Neutrophil (primary cell): Measurements from ENCODE around the gene ETS1.
A peak's percentile ranks its signal among the peaks of the same experiment; 100 is the strongest.

Experiments
- H3K27ac ChIP-seq: fragments of 200-600 bp; sonication (generic); 2 replicates; pipeline ENCODE4 v1.5.1; 2016; ENCODE audit warnings: mild to moderate bottlenecking, moderate library complexity
- H3K27me3 ChIP-seq: fragments of 200-600 bp; sonication (generic); 2 replicates; pipeline ENCODE4 v1.6.0; 2016; ENCODE audit warnings: mild to moderate bottlenecking
- H3K36me3 ChIP-seq: fragments of 200-600 bp; sonication (generic); 2 replicates; pipeline ENCODE4 v1.5.1; 2017
- H3K4me1 ChIP-seq, 2 experiments: fragments of 200-600 bp in 1 of 2; sonication (generic) in 1 of 2; 1 replicate in 1 of 2; 2 replicates in 1 of 2; pipeline versions ENCODE4 v1.5.1 to v1.6.1; 2013 to 2016; ENCODE audit warnings: low read depth in 1 of 2, low read length in 1 of 2, mild to moderate bottlenecking in 1 of 2, moderate library complexity in 1 of 2; ENCODE audit not compliant: control insufficient read depth in 1 of 2, insufficient read depth in 1 of 2
- H3K4me3 ChIP-seq, 2 experiments: fragments of 200-600 bp in 1 of 2; sonication (generic) in 1 of 2; 1 replicate in 1 of 2; 2 replicates in 1 of 2; pipeline ENCODE4 v1.5.1; 2013 to 2016; ENCODE audit warnings: low read depth in 1 of 2, low read length in 1 of 2, mild to moderate bottlenecking in 1 of 2, moderate library complexity in 1 of 2
- H3K9me3 ChIP-seq: fragments of 200-600 bp; sonication (generic); 2 replicates; pipeline ENCODE4 v1.5.1; 2016
- TF ChIP-seq, protein P1 (sequence below): fragments of 200-600 bp; sonication (generic); IDR thresholded peaks from 2 replicates; pipeline ENCODE4 v1.5.1; 2016; ENCODE audit warnings: antibody characterized with exemption

Gene ETS1

DNA sequence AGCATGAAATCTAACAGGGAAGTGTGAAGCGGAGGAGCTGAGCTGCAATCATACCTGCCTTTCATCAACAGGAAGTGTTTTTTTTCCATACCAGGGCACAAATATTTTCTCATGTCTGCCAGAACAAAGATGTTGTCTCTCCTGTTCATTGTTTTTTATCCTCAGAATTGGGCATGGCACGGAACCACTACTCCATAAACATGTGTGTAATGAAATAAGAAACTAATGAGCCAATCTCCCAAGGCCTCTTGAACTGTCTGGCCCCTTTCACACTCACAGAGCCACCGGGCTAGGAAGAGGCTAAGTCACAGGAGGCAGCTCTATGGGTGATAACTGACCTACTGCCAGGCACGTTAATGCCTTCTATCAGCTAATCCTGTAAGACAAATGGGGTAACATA lies 124.4 kb downstream of the ETS1 start:
- Histone ChIP-seq H3K4me1 (peaks cover 14 to 16% of the 10 kb centered on the region in 2 experiments), H3K27ac (peak overlapping the region; percentile 83)

DNA sequence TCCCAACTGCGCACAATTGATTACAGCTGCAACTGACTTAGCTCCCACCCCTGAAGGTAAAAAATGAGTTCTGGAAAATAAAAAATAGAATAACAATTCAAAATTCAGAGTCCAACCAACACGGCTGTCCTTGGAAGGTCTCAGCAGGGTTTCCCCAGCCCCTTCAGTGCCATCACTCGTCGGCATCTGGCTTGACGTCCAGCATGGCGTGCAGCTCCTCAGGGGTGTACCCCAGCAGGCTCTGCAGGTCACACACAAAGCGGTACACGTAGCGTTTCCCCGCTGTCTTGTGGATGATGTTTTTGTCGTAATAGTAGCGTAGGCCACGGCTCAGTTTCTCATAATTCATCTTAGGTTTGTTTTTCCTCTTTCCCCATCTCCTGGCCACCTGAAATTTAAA lies 125.2 kb downstream of the ETS1 start:
- H3K27me3 ChIP-seq: no peaks in the 10 kb centered on the region
- no peaks in the 10 kb centered on the region for H3K9me3 ChIP-seq
- peak overlapping the region; percentile 83 for H3K27ac ChIP-seq
- H3K4me1 ChIP-seq: peaks cover 13 to 15% of the 10 kb centered on the region in 2 experiments
- peaks cover 81% of the 10 kb centered on the region for H3K36me3 ChIP-seq
- TF ChIP-seq, protein P1, sequence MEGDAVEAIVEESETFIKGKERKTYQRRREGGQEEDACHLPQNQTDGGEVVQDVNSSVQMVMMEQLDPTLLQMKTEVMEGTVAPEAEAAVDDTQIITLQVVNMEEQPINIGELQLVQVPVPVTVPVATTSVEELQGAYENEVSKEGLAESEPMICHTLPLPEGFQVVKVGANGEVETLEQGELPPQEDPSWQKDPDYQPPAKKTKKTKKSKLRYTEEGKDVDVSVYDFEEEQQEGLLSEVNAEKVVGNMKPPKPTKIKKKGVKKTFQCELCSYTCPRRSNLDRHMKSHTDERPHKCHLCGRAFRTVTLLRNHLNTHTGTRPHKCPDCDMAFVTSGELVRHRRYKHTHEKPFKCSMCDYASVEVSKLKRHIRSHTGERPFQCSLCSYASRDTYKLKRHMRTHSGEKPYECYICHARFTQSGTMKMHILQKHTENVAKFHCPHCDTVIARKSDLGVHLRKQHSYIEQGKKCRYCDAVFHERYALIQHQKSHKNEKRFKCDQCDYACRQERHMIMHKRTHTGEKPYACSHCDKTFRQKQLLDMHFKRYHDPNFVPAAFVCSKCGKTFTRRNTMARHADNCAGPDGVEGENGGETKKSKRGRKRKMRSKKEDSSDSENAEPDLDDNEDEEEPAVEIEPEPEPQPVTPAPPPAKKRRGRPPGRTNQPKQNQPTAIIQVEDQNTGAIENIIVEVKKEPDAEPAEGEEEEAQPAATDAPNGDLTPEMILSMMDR: no peak
- no peak overlapping the region for H3K4me3 ChIP-seq

More for the DNA sequence above, 124.4 kb downstream of the ETS1 start:
- Histone ChIP-seq H3K4me3 (no peak overlapping the region), H3K27me3 (no peaks in the 10 kb centered on the region), H3K36me3 (peaks cover 80% of the 10 kb centered on the region), H3K9me3 (no peaks in the 10 kb centered on the region)
- TF ChIP-seq, protein P1: no peak

DNA sequence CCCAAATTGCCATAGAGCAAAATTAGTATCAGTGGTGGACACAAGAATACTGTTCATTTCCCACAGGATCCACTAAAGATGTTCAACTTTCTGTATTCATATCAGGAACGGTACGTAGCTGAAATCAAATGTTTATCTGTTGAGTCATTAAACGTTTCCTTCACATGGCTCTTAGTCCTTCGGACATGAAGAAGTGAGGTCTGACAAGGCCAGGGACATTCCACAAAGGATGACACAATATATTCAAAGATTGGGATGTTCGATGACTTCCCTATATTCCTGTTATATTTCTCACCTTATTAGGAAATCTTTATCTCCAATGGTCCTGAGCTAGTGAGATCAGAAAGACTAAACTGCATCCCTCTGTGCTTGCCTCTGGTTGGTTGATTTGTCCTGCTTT lies 129.0 kb downstream of the ETS1 start:
- Histone ChIP-seq H3K27me3 (no peaks in the 10 kb centered on the region), H3K4me3 (no peak overlapping the region), H3K36me3 (peaks cover 68% of the 10 kb centered on the region), H3K27ac (no peak overlapping the region), H3K4me1 (peaks cover 12% of the 10 kb centered on the region in 2 experiments), H3K9me3 (no peaks in the 10 kb centered on the region)
- TF ChIP-seq, protein P1: no peak

DNA sequence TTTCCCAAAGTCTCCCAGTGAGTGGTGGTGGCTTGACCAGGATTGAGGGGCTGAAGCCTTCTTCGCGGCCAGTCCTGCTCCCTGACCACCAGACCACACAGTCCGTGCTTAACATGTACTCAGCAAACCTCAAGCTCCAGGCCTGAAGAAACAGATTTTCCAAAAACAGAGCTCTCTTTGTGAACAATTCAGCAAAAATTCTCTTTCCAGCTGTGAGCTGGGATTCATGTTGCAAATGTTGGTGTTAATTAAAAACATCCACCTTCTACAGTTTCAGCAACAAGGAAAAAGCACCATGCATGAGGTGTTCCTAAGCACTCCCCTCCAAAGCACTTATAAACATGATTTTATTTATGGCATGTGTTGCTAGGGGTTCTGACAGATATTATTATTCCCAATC lies 129.5 kb downstream of the ETS1 start:
- H3K27ac ChIP-seq: no peak overlapping the region
- H3K27me3 ChIP-seq: no peaks in the 10 kb centered on the region
- H3K36me3 ChIP-seq: peaks cover 68% of the 10 kb centered on the region
- TF ChIP-seq, protein P1: no peak
- no peak overlapping the region for H3K4me3 ChIP-seq
- H3K4me1 ChIP-seq: peaks cover 7% of the 10 kb centered on the region in 2 experiments
- H3K9me3 ChIP-seq: no peaks in the 10 kb centered on the region

DNA sequence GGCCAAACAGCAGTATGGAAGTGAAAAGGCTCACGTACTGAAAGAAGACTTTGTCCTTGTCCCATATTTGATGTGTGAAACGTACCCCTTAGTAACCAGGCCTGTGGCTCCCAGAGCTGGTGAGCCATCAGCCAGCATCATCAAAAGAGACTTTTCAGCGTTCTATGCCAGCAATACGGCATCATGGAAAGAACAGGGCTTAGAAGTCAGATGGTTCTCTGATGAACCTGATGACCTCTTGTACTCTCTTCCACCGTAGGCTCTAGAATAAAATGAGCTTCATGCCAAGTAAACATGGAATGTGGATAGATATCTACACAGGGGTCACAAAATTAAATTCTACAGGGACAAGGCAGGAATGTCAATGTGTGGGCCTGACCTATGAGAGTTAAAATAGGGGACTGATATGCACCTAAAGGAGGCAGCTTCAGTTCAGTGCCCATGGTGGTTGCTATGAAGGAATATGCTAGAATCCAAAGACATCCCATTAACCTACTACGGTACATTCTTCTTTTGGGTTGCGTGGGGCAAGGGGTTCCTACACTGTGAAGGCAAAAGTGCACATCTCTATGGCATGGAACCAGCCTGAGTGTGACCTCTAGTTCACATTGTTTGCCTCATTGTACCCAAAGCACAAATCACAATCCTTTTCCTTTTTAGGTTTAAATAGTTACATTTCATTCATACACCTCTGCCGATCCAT lies 130.6 kb downstream of the ETS1 start:
- peaks cover 59% of the 10 kb centered on the region for H3K36me3 ChIP-seq
- H3K27ac ChIP-seq: no peak overlapping the region
- TF ChIP-seq, protein P1: no peak
- H3K9me3 ChIP-seq: no peaks in the 10 kb centered on the region
- no peaks in the 10 kb centered on the region for H3K4me1 ChIP-seq
- H3K4me3 ChIP-seq: no peak overlapping the region
- no peaks in the 10 kb centered on the region for H3K27me3 ChIP-seq
